HepG2 (cell line): ENCODE results near the gene INHBE. TPM values are rescaled to one million over a fixed set of nuclear protein-coding genes. Genes with fewer than 3 reads are reported as not detected.

Source experiments
- BRD4 ChIP-seq: sonication (generic); formaldehyde crosslinking; IDR thresholded peaks from 2 replicates; pipeline ENCODE4 v1.4.0; 2020; ENCODE audit warnings: missing genetic modification reagents
- FOSL2 ChIP-seq: sonication (generic); formaldehyde crosslinking; IDR thresholded peaks from 2 replicates; pipeline ENCODE4 v1.4.0; 2020; ENCODE audit warnings: missing genetic modification reagents
- GATAD2A ChIP-seq: IDR thresholded peaks from 2 replicates; pipeline ENCODE4 v1.6.1; 2016
- NR2F1 ChIP-seq, 2 experiments: fragments of 450-650 bp in 1 of 2; formaldehyde crosslinking in 1 of 2; IDR thresholded peaks; 2 replicates each; pipeline versions ENCODE4 v1.5.0 to v1.6.1; 2016 to 2020; ENCODE audit warnings: mild to moderate bottlenecking in 1 of 2, missing compliant biosample characterization in 1 of 2, missing genetic modification reagents in 1 of 2, moderate library complexity in 1 of 2
- PAWR ChIP-seq: sonication (generic); formaldehyde crosslinking; IDR thresholded peaks from 2 replicates; pipeline ENCODE4 v1.4.0; 2020; ENCODE audit warnings: missing genetic modification reagents, mild to moderate bottlenecking, borderline replicate concordance
- RELA ChIP-seq: sonication (generic); formaldehyde crosslinking; IDR thresholded peaks from 2 replicates; pipeline ENCODE4 v1.4.0; 2020; ENCODE audit warnings: missing genetic modification reagents
- ZC3H4 ChIP-seq: sonication (generic); formaldehyde crosslinking; IDR thresholded peaks from 2 replicates; pipeline ENCODE4 v1.4.0; 2020; ENCODE audit warnings: missing genetic modification reagents, borderline replicate concordance
- ZFX ChIP-seq: sonication (generic); formaldehyde crosslinking; IDR thresholded peaks from 2 replicates; pipeline ENCODE4 v1.4.0; 2020; ENCODE audit warnings: mild to moderate bottlenecking, low read depth, missing genetic modification reagents, moderate library complexity
- ZNF34 ChIP-seq: sonication (generic); formaldehyde crosslinking; IDR thresholded peaks from 2 replicates; pipeline ENCODE4 v1.4.0; 2020; ENCODE audit warnings: mild to moderate bottlenecking, missing genetic modification reagents, borderline replicate concordance
- ZNF383 ChIP-seq: sonication (generic); formaldehyde crosslinking; IDR thresholded peaks from 2 replicates; pipeline ENCODE4 v1.4.0; 2020; ENCODE audit warnings: missing genetic modification reagents, mild to moderate bottlenecking, borderline replicate concordance
- ZNF431 ChIP-seq: sonication (generic); formaldehyde crosslinking; IDR thresholded peaks from 2 replicates; pipeline ENCODE4 v1.9.0; 2022; ENCODE audit warnings: missing genetic modification reagents, low read depth, mild to moderate bottlenecking, borderline replicate concordance
- ZNF546 ChIP-seq: sonication (generic); formaldehyde crosslinking; conservative IDR thresholded peaks from 2 replicates; pipeline ENCODE4 v1.8.1; 2023; ENCODE audit warnings: mild to moderate bottlenecking, missing genetic modification reagents
- ZNF570 ChIP-seq: sonication (generic); formaldehyde crosslinking; IDR thresholded peaks from 2 replicates; pipeline ENCODE4 v1.4.0; 2020; ENCODE audit warnings: mild to moderate bottlenecking, missing genetic modification reagents, borderline replicate concordance
- ZNF839 ChIP-seq: sonication (generic); formaldehyde crosslinking; IDR thresholded peaks from 2 replicates; pipeline ENCODE4 v1.4.0; 2020; ENCODE audit warnings: missing genetic modification reagents, mild to moderate bottlenecking, borderline replicate concordance
- ZSCAN29 ChIP-seq: sonication (generic); formaldehyde crosslinking; conservative IDR thresholded peaks from 2 replicates; pipeline ENCODE4 v1.4.0; 2020; ENCODE audit warnings: mild to moderate bottlenecking, missing genetic modification reagents
- polyA plus RNA-seq, 8 experiments: library from polyadenylated mRNA; depleted of rRNA in 3 of 8; stranded (reverse) in 7 of 8; unstranded in 1 of 8; fragments of >200 nt; fragmentation: Illumina TruSeq in 4 of 8; extraction: Trizol in 4 of 8; gene quantifications; 2 replicates each; pipeline versions ENCODE4 v1.2.1 to v1.2.3, GENCODE V29; 2011 to 2016; ENCODE audit warnings: low read depth in 4 of 8, missing spikeins in 1 of 8, mixed read lengths in 1 of 8; ENCODE audit not compliant: insufficient read depth in 1 of 8
- total RNA-seq, 5 experiments: library from RNA; depleted of rRNA; stranded (reverse); fragments of >200 nt; fragmentation: Illumina TruSeq; extraction: Trizol; gene quantifications; 2 replicates each; pipeline ENCODE4 v1.2.3, GENCODE V29; 2016; ENCODE audit warnings: low read depth in 1 of 5
- TF ChIP-seq, protein P1 (sequence below): sonication (generic); formaldehyde crosslinking; IDR thresholded peaks from 2 replicates; pipeline ENCODE4 v1.5.0; 2020; ENCODE audit warnings: mild to moderate bottlenecking, missing genetic modification reagents
- TF ChIP-seq, protein P2 (sequence below), 2 experiments: sonication (generic) in 1 of 2; formaldehyde crosslinking in 1 of 2; IDR thresholded peaks; 2 replicates each; pipeline versions ENCODE4 v1.4.0 to v1.6.1; 2016 to 2020; ENCODE audit warnings: borderline replicate concordance in 1 of 2, low read depth in 1 of 2, mild to moderate bottlenecking in 1 of 2, missing genetic modification reagents in 1 of 2
- TF ChIP-seq, protein P3 (sequence below): sonication (generic); formaldehyde crosslinking; IDR thresholded peaks from 2 replicates; pipeline ENCODE4 v1.5.1; 2020; ENCODE audit warnings: missing genetic modification reagents, mild to moderate bottlenecking, borderline replicate concordance

The INHBE gene
- total and polyA plus RNA-seq, 2 of the 13 experiments (the other 11 are each of a cell fraction or from before 2014, with no cell fraction given), result 17.0 to 32.0 TPM

- TF ChIP-seq, protein P1, sequence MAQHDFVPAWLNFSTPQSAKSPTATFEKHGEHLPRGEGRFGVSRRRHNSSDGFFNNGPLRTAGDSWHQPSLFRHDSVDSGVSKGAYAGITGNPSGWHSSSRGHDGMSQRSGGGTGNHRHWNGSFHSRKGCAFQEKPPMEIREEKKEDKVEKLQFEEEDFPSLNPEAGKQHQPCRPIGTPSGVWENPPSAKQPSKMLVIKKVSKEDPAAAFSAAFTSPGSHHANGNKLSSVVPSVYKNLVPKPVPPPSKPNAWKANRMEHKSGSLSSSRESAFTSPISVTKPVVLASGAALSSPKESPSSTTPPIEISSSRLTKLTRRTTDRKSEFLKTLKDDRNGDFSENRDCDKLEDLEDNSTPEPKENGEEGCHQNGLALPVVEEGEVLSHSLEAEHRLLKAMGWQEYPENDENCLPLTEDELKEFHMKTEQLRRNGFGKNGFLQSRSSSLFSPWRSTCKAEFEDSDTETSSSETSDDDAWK (CRISPR knock-in tag), result no peak
- TF ChIP-seq ZC3H4 (CRISPR knock-in tag) (no peak; the same call in 1 of the 2 replicates), RELA (peak; percentile 84; the same call in 1 of the 2 replicates), ZNF546 (CRISPR knock-in tag) (no peak), ZNF570 (CRISPR knock-in tag) (no peak), GATAD2A (CRISPR knock-in tag) (peak; percentile 36; the same call in 1 of the 2 replicates), FOSL2 (CRISPR knock-in tag) (no peak), ZNF431 (CRISPR knock-in tag) (0 out of 2 replicates have a peak, but pooled peaks have one; percentile 24), ZNF839 (CRISPR knock-in tag) (no peak), ZSCAN29 (CRISPR knock-in tag) (peak; percentile 72; the same call in 1 of the 2 replicates), PAWR (CRISPR knock-in tag) (no peak), ZNF34 (peak; percentile 73; the same call in 1 of the 2 replicates), NR2F1 (CRISPR knock-in tag; IDR thresholded peaks at IDR 0.05) (0 out of 4 replicates have a peak, but pooled peaks of 1 of the 2 experiments have one; percentile 5), BRD4 (no peak; the same call in 1 of the 2 replicates), ZFX (CRISPR knock-in tag) (peak; percentile 71), ZNF383 (CRISPR knock-in tag) (no peak; the same call in 1 of the 2 replicates)
- TF ChIP-seq, protein P2, sequence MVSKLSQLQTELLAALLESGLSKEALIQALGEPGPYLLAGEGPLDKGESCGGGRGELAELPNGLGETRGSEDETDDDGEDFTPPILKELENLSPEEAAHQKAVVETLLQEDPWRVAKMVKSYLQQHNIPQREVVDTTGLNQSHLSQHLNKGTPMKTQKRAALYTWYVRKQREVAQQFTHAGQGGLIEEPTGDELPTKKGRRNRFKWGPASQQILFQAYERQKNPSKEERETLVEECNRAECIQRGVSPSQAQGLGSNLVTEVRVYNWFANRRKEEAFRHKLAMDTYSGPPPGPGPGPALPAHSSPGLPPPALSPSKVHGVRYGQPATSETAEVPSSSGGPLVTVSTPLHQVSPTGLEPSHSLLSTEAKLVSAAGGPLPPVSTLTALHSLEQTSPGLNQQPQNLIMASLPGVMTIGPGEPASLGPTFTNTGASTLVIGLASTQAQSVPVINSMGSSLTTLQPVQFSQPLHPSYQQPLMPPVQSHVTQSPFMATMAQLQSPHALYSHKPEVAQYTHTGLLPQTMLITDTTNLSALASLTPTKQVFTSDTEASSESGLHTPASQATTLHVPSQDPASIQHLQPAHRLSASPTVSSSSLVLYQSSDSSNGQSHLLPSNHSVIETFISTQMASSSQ (IDR thresholded peaks at IDR 0.05; ENCODE audit: low read depth), result no peak
- TF ChIP-seq, protein P2 (CRISPR knock-in tag; IDR thresholded peaks at IDR 0.05; ENCODE audit: borderline replicate concordance), result peak; percentile 50; the same call in 1 of the 2 replicates
- TF ChIP-seq, protein P3, sequence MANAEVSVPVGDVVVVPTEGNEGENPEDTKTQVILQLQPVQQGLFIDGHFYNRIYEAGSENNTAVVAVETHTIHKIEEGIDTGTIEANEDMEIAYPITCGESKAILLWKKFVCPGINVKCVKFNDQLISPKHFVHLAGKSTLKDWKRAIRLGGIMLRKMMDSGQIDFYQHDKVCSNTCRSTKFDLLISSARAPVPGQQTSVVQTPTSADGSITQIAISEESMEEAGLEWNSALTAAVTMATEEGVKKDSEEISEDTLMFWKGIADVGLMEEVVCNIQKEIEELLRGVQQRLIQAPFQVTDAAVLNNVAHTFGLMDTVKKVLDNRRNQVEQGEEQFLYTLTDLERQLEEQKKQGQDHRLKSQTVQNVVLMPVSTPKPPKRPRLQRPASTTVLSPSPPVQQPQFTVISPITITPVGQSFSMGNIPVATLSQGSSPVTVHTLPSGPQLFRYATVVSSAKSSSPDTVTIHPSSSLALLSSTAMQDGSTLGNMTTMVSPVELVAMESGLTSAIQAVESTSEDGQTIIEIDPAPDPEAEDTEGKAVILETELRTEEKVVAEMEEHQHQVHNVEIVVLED (CRISPR knock-in tag), result peak; percentile 55; the same call in 1 of the 2 replicates
Measured at GRCh38 chr12:57434517-57435223, 20.4 kb upstream of the INHBE start, which contains the start of gene INHBC (continued).
